SH-SY5Y (cell line): ENCODE measurements around the gene TMEM74B.

Source experiments
- GATA2 ChIP-seq: IDR thresholded peaks from 2 replicates; pipeline ENCODE4 v1.6.1; 2011; ENCODE audit warnings: mild to moderate bottlenecking, low read depth, low read length
- GATA3 ChIP-seq: IDR thresholded peaks from 2 replicates; pipeline ENCODE4 v1.6.1; 2011; ENCODE audit warnings: low read depth, mild to moderate bottlenecking, low read length, moderate library complexity

DNA sequence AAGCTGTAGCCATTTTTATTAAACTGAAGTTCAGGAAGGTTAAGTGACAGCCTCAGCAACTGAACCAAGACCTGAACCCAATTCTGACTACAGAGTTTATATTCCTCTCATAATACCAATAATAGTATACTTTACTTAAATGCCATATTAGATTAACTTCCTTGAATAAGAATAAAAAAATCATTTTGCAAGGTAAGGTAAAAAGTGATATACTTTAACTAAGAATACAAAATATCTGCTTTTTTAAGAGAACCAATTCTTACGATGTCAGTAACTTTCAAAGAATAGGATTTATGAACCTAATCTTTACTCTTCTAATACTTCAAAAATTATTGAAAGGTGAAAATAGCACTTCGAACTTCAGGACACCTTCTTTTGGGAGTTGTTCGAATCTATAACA is 44.8 kb upstream of the TMEM74B start:
- TF ChIP-seq GATA2 (no peak), GATA3 (no peak)
